T47D (cell line): ENCODE measurements around the gene CERK.

Experiments used
- DNase-seq, 2 experiments: peaks; one replicate each; pipeline versions ENCODE4 v3.0.0 to v3.0.0-alpha.2; 2011 to 2012; ENCODE audit warnings: low read depth in 1 of 2, low spot score in 1 of 2
- JUND ChIP-seq: IDR thresholded peaks from 2 replicates; pipeline ENCODE4 v1.6.1; 2012; ENCODE audit warnings: low read depth
- in situ Hi-C: cut with HindIII; loops from 2 replicates; pipeline ENCODE4 v1.10.0; 2016; ENCODE audit warnings: low sequenced_read_pairs, low pct_unique_long_range_greater_than_20kb

Gene CERK

DNA sequence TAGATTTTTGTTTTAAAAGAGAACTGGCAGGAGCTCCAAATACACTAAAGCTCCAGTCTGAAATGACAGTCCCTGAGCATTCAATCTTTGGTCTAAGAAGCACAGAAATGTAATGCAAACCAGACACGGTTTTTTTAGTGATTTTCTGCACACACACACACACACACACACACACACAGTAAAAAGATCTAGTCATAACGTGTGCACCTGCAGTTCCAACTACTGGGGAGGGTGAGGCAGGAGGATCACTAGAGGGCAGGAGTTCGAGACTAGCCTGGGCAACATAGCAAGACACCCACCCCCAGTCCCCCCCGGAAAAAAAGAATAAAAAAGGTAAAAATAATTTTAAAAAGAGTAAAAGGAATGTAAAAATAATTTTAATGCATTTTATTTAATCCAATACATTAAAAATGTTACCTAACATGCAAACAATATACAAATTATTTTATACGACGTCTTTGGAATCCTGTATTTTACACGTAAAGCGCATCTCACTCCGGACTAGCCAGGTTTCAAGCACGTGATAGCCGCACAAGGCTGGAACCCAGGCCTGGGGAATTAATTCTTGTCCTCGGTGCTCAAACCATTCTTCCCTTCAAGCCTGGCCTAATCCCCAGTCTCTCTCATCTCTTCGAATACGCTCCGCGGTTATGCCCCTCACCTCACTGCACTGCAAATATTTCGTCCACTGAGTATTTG is 23.6 kb upstream of the CERK start:
- DNase-seq, result no peak
- no peak for TF ChIP-seq JUND
- in situ Hi-C loops, result no loop called here

DNA sequence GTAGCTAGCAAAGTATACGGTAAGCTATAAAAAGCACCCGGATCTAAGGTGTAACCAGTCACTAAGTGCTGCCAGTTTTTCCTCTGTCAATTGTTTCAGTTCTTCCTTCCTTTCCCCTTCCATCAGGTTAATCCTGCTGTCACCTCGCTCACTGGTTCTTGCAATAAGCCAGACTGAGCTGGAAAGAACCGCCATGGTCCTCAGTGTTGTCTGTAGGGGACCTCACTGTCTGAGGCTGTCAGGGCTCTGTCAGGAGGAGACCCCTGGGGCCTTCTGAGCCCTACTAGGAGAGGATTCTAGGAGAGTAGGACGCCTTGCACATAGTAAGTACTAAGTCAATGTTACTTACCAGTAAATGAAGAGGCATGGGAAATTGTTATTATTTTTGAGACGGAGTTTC is 23.0 kb upstream of the CERK start:
- DNase-seq, result no peak
- in situ Hi-C loops, result no loop called here
- TF ChIP-seq JUND, result no peak

DNA sequence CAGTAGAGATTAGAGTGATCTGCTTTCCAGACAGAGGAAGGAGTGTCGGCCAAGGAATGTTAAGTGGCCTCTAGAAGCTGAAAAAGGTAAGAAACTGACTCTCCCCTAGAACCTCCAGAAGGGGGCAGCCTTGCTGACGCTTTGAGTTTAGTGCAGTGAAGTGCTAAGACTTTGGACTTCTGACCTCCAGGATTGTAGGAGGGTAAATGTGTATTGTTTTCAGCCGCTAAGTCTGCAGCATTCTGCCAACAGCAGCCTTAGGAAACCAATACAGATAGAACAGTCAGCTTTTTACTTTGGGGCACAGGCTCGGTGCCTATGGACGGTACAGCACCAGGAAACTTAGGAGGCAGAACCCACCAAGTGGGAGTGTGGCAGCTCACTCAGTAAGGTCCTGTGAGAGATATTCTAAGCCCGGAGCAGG is 20.8 kb upstream of the CERK start:
- peak in 1 of 2 experiments; percentile 74 for DNase-seq
- in situ Hi-C loops, result no loop called here
- TF ChIP-seq JUND, result no peak

DNA sequence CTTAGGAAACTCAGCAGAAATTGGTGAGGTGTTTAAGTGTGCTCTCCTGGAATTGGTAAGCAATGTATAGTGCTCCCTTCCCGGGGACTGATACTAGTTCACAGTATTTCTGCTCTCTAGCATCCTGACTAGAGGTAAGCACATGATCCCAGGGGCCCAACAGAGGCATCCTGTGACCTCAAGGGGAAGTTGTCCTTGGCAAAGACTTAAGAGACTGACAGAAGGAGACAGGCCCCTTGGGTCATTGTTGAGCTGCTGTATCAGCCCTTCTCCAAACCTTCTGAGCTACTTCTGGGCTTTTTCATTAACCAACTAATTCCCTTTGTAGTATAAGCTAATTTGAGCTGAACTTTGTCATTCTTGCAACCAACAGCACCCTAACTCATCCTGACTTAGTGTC is 20.1 kb upstream of the CERK start:
- TF ChIP-seq JUND, result no peak
- DNase-seq, result no peak
- in situ Hi-C loops, result no loop called here

DNA sequence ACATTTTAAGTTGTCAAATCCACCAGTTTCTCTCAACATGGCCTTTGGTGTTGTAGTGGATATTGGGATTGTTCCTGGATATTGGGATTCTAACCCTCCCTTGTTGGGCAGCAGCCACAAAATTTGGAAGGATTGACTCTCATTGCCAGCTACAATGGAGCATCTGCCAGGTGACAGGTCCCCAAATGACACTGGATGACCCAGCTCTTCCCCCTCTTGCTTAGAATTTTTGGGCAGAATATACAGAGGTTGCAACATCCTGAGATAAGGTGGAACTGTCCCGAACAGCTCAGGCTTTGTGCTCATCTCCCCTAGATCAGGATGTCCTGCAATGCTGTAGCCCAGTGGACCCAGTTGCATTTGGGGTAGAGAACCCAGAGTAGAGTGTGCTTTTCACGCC is 19.1 kb upstream of the CERK start:
- no peak for TF ChIP-seq JUND
- DNase-seq, result no peak
- in situ Hi-C loops, result no loop called here

DNA sequence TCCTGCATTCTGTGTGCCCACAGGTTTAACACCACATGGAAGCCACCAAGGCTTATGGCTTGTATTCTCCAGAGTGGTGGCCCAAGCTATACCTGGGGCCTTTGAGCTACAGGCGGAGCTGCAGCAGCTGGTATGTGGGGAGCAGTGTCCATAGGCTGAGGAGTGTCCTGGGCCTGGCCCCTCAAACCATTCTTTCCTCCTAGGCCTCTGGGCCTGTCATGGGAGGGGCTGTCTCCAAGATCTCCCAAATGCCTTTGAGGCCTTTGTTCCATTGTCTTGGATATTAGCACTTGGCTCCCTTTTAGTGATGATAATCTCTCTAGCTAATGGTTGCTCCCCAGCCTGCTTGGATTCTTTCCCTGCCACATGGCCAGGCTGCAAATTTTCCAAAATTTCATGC is 18.0 kb upstream of the CERK start:
- in situ Hi-C loops, result no loop called here
- TF ChIP-seq JUND, result no peak
- no peak for DNase-seq

DNA sequence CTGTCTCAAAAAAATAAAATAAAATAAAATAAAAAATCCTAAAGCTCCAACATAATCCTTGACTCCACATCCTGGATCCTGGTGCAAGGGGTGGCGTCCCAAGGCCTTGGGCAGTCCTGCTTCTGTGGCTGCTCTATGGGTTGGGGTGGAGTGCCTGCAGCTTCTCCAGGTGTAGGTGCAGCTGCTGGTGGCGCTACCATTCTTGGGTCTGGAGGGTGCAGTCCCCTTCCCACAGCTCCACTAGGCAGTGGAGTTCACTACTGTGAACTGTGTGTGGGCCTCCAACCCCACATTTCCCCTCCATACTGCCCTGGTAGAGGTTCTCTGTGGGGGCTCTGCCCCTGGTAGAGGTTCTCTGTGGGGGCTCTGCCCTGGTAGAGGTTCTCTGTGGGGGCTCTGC is 17.5 kb upstream of the CERK start:
- in situ Hi-C loops, result no loop called here
- DNase-seq, result no peak
- no peak for TF ChIP-seq JUND

DNA sequence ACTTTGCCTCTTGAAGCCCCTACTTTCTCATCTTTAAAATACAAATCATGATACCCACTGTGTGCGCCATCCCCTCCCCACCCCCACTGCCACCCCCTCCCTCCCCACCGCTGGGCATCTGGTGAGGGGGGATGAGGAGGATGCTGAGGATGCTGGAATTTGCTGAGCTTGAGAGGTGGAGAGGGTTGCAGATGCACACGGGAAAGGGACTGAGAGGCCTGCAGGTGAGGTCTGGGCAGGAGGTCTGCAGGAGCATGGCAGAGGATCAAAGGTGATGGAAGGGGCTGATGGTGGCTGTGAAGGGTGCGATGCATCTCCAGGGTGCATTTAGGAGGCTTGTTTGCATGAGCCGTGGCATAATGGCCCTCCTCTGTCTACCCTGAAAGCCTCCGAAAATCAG is 16.8 kb upstream of the CERK start:
- in situ Hi-C loops, result no loop called here
- TF ChIP-seq JUND, result no peak
- no peak for DNase-seq

DNA sequence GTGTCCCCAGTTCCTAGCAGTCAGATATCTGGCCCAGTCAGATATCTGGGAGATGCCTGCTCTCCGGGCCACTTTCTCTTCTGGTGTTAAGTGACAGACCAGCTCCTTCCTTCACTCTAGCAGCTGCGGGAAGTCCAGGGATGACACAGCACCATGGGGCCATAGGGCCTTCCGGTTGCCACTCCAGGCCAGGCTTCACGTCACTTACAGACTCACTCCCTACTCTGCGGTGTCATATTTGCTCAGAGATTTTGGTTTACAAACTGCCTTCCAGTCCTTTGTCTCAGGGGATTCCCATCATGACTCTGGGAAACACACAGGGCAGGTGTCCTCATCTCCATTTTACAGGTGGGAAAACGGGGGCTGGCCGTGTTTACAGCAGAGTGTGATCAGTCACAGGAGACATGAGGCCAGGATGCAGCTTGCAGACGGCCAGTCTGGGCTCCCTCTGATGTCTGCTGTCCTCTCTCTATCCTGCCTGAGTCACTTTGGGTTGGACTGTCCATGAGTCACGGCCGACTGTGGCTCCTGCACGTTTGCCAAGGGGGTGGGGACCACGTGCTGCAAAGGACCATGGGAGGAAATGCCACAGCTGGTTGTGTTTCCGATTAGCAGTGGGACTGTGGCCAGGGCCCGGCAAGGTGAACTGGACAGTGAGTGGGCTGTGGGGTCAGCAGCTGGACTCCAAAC is 16.2 kb upstream of the CERK start:
- in situ Hi-C loops, result no loop called here
- no peak for TF ChIP-seq JUND
- peak in 1 of 2 experiments; percentile 45 for DNase-seq

DNA sequence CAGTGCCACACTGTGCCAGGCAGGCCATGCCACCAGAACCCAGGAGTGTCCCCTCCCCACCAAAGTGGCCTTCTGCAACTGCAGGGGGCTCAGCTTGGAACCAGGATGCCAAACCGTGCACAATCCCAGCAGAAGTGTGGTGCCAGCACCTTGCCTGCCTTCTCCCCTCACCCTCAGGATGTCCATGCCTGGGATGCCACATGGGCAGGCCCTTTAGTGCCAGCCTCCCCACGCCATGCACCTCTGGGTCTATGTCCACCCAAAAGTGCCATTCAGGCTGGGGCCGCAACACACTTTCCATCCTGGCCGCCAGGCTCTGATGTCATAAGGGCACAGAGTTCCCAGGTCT is 15.7 kb upstream of the CERK start:
- TF ChIP-seq JUND, result no peak
- in situ Hi-C loops, result no loop called here
- no peak for DNase-seq

DNA sequence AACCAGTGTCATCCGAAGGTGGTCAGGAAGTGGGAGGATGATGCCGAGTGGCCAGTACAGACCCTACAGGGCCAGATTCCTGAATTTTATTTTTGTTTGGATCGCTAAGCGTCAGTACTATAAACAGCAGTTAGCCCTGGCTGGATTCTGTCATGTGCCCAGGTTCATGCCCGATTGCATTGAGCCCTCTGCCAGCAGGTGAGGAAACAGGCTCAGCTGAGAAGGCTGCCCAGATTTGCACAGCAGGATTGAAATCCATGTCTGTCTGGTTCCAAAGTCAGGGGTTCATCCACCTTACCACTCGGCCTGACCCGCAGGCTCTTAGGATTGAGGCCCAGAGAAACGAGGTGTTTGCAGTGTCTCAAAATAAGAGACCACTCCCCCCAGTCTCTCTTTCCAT is 15.3 kb upstream of the CERK start:
- DNase-seq, result no peak
- in situ Hi-C loops, result no loop called here
- no peak for TF ChIP-seq JUND

DNA sequence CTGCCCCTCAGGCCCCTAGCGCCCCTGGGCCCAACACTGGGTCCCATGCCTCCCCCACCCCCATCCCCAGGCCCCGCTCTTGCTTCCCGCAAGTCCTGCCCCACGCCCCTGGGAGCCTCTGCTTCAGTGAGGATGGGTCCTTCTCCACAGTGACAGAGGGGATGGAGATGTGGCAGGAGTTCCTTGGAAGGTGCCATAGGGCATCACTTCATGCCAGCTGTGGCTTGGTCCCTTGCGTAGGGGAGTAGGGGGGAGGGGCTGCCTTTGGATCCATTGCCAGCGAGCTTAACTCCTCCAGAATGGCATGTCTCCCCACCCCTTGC is 14.9 kb upstream of the CERK start:
- DNase-seq, result no peak
- in situ Hi-C loops, result no loop called here
- TF ChIP-seq JUND, result no peak

DNA sequence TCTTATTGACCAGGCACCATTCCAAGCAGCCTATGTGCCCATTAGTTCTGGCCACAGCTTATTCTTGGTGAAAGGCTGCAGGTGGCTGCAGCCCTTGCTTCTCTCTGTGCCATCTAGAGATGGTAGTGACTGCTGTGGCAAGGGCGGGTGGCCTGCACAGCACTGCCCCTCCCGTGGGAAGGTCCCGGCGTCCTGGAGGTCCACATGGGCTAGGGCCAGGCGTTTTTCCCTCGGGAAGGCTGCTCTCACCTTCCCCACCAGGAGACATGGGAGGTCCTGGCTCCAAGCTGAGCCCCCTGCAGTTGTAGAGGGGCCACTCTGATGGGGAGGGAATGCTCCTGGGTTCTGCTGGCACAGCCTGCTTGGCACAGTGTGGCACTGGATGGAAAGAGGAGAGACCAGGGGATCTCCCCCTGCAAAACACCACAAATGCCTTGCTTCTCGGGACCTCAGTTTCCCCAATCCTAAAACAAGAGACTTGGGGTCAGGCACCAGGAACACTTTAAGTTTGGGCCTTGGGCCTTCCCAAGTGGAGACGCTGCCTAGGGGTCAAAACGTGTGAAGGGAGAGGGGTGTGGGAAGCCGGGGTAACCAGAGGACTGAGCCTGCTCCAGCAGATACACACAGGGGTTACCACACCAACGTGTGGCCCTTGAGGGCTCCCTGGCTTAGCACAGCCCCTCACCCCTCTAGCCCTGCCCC is 14.4 kb upstream of the CERK start:
- TF ChIP-seq JUND, result no peak
- no peak for DNase-seq
- in situ Hi-C loops, result no loop called here
